H1 (cell line): ENCODE data around the gene TRABD2A.

Experiments
- CEBPB ChIP-seq: IDR thresholded peaks from 2 replicates; pipeline ENCODE4 v1.6.1; 2012; ENCODE audit warnings: low read depth, low read length
- EP300 ChIP-seq, 2 experiments: IDR thresholded peaks; 1 replicate in 1 of 2; 2 replicates in 1 of 2; pipeline ENCODE4 v1.6.1; 2011 to 2012; ENCODE audit warnings: low read depth in 2 of 2, low read length in 2 of 2, mild to moderate bottlenecking in 2 of 2, borderline replicate concordance in 1 of 2, inconsistent platforms in 1 of 2, moderate library complexity in 1 of 2
- HDAC6 ChIP-seq: IDR thresholded peaks from one replicate; pipeline ENCODE4 v1.7.1; 2012; ENCODE audit warnings: low read depth, mild to moderate bottlenecking, inconsistent platforms, low read length, moderate library complexity
- POLR2A ChIP-seq, 2 experiments: IDR thresholded peaks; 1 replicate in 1 of 2; 2 replicates in 1 of 2; pipeline ENCODE4 v1.6.1; 2011; ENCODE audit warnings: low read depth in 2 of 2, low read length in 2 of 2, mild to moderate bottlenecking in 2 of 2; ENCODE audit errors: control extremely low read depth in 1 of 2
- TF ChIP-seq, protein P1 (sequence below), 3 experiments: IDR thresholded peaks; 1 replicate in 2 of 3; 2 replicates in 1 of 3; pipeline versions ENCODE4 v1.5.1 to v1.6.1; 2011; ENCODE audit warnings: low read length in 3 of 3, mild to moderate bottlenecking in 3 of 3, inconsistent platforms in 2 of 3, low read depth in 1 of 3, moderate library complexity in 1 of 3; ENCODE audit not compliant: insufficient read depth in 1 of 3; ENCODE audit errors: control extremely low read depth in 1 of 3

DNA sequence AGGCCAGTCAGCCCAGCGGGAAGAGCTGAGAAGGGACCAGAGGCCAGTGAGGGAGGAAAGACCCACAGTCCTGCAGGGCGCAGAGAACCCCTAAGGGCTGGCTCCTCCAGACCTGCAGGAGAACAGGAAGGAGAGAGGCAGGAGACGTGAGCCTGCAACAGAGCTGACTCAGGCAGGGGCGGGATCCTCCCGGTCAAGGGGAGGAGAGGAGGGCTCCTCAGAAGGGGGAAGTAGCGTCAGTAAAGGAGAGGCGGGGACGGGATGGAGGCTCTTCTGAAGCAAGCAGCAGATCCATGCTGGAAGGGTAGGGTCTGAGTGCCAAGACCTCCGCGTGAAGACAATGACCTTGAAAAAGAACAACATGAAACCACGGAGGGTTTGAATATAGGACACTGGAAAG is 50.8 kb downstream of the TRABD2A start:
- TF ChIP-seq, protein P1, sequence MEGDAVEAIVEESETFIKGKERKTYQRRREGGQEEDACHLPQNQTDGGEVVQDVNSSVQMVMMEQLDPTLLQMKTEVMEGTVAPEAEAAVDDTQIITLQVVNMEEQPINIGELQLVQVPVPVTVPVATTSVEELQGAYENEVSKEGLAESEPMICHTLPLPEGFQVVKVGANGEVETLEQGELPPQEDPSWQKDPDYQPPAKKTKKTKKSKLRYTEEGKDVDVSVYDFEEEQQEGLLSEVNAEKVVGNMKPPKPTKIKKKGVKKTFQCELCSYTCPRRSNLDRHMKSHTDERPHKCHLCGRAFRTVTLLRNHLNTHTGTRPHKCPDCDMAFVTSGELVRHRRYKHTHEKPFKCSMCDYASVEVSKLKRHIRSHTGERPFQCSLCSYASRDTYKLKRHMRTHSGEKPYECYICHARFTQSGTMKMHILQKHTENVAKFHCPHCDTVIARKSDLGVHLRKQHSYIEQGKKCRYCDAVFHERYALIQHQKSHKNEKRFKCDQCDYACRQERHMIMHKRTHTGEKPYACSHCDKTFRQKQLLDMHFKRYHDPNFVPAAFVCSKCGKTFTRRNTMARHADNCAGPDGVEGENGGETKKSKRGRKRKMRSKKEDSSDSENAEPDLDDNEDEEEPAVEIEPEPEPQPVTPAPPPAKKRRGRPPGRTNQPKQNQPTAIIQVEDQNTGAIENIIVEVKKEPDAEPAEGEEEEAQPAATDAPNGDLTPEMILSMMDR (IDR thresholded peaks at IDR 0.05; ENCODE audit: control extremely low read depth in 1 of 3, insufficient read depth in 1 of 3, low read depth in 1 of 3, low read length in 3 of 3): no peak
- TF ChIP-seq POLR2A (IDR thresholded peaks at IDR 0.05; ENCODE audit: control extremely low read depth in 1 of 2, low read depth in 2 of 2, low read length in 2 of 2): no peak
- no peak for TF ChIP-seq HDAC6
- TF ChIP-seq CEBPB: no peak
- TF ChIP-seq EP300 (IDR thresholded peaks at IDR 0.05; ENCODE audit: borderline replicate concordance in 1 of 2, low read depth in 2 of 2, low read length in 2 of 2): no peak
